Liver (tissue), 3 donors: ENCODE measurements around the gene ULK4.

Source experiments
- EGR1 ChIP-seq, 2 donors: IDR thresholded peaks; 2 replicates each; pipeline ENCODE4 v1.6.1; 2016 to 2018; ENCODE audit warnings: antibody characterized with exemption in 2 of 2, low read depth in 2 of 2
- GABPA ChIP-seq, 2 donors: IDR thresholded peaks in 1 of 2; conservative IDR thresholded peaks in 1 of 2; 2 replicates each; pipeline ENCODE4 v1.6.1; 2016; ENCODE audit warnings: antibody characterized with exemption in 2 of 2, mild to moderate bottlenecking in 1 of 2, moderate library complexity in 1 of 2
- HNF4A ChIP-seq, 2 donors: conservative IDR thresholded peaks; 2 replicates each; pipeline ENCODE4 v1.6.1; 2016; ENCODE audit warnings: antibody characterized with exemption in 2 of 2, mild to moderate bottlenecking in 2 of 2
- HNF4G ChIP-seq: IDR thresholded peaks from 2 replicates; pipeline ENCODE4 v1.6.1; 2016; ENCODE audit warnings: antibody characterized with exemption
- JUND ChIP-seq, 2 donors: IDR thresholded peaks; 2 replicates each; pipeline ENCODE4 v1.6.1; 2016; ENCODE audit warnings: antibody characterized with exemption in 2 of 2
- RAD21 ChIP-seq, 2 donors: IDR thresholded peaks; 2 replicates each; pipeline ENCODE4 v1.6.1; 2016; ENCODE audit warnings: antibody characterized with exemption in 2 of 2, mild to moderate bottlenecking in 2 of 2
- SP1 ChIP-seq: IDR thresholded peaks from 2 replicates; pipeline ENCODE4 v1.6.1; 2018; ENCODE audit warnings: antibody characterized with exemption, mild to moderate bottlenecking
- TAF1 ChIP-seq: conservative IDR thresholded peaks from 2 replicates; pipeline ENCODE4 v1.6.1; 2016; ENCODE audit warnings: antibody characterized with exemption, mild to moderate bottlenecking
- TF ChIP-seq, protein P1 (sequence below): fragments of 150-350 bp; IDR thresholded peaks from 2 replicates; pipeline ENCODE4 v1.5.1; 2017; ENCODE audit warnings: improper control_type of control experiment, low read depth, low read length; ENCODE audit not compliant: missing input control
- TF ChIP-seq, protein P2 (sequence below): IDR thresholded peaks from 2 replicates; pipeline ENCODE4 v1.6.1; 2016; ENCODE audit warnings: antibody characterized with exemption, mild to moderate bottlenecking
- TF ChIP-seq, protein P3 (sequence below): IDR thresholded peaks from 2 replicates; pipeline ENCODE4 v1.6.1; 2016; ENCODE audit warnings: antibody characterized with exemption
- TF ChIP-seq, protein P4 (sequence below): IDR thresholded peaks from 2 replicates; pipeline ENCODE4 v1.6.1; 2016; ENCODE audit warnings: antibody characterized with exemption
- TF ChIP-seq, protein P5 (sequence below): IDR thresholded peaks from 2 replicates; pipeline ENCODE4 v1.6.1; 2016; ENCODE audit warnings: antibody characterized with exemption
- donor health status: healthy.
- donor health status: healthy.

DNA sequence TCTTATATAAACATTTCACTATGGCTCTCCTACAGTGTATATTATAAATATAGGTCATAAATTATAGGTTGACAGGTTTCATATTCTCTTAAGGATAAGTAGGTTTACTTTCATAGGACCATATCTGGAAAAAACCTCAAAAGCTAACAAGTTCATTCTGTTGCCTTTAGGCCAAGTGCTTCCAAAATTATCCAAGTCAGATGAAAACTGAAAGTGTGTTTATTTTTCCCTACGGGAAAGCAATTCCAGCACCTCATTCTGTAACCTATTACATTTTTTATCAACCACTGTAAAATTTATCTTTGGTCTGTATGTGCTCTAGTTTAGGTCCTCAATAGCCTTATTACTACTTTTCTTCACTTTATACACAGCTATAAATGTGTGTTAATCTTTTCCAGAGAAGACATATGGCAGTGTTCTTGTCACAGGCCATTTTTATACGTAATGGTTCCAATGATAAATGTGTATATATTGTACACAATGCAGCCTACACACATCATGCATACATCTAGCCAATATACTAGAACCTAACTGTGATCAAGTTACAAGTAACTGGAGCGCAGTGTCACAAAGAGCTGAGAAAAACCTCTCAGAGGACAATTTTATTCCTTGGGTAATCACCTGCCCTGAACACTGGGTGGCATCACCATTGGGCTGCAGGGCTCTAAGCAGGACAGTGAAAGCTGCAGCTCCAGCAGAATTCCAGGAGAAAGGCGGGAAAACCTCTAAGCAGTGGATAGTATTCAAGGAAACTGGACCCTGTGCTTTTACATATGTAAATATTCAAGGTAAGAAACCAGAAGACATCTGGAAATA, 511.3 kb downstream of the ULK4 start:
- peak; percentile 84 to 89 for TF ChIP-seq RAD21 (IDR thresholded peaks at IDR 0.05)
- TF ChIP-seq GABPA (IDR thresholded peaks at IDR 0.05 in 1 of 2, conservative IDR thresholded peaks at IDR 0.05 in 1 of 2) = no peak
- TF ChIP-seq, protein P1, sequence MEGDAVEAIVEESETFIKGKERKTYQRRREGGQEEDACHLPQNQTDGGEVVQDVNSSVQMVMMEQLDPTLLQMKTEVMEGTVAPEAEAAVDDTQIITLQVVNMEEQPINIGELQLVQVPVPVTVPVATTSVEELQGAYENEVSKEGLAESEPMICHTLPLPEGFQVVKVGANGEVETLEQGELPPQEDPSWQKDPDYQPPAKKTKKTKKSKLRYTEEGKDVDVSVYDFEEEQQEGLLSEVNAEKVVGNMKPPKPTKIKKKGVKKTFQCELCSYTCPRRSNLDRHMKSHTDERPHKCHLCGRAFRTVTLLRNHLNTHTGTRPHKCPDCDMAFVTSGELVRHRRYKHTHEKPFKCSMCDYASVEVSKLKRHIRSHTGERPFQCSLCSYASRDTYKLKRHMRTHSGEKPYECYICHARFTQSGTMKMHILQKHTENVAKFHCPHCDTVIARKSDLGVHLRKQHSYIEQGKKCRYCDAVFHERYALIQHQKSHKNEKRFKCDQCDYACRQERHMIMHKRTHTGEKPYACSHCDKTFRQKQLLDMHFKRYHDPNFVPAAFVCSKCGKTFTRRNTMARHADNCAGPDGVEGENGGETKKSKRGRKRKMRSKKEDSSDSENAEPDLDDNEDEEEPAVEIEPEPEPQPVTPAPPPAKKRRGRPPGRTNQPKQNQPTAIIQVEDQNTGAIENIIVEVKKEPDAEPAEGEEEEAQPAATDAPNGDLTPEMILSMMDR = peak; percentile 40
- TF ChIP-seq EGR1 (IDR thresholded peaks at IDR 0.05; ENCODE audit: low read depth in 2 of 2) = no peak
- TF ChIP-seq TAF1 = no peak
- TF ChIP-seq HNF4A (conservative IDR thresholded peaks at IDR 0.05) = no peak
- TF ChIP-seq, protein P2, sequence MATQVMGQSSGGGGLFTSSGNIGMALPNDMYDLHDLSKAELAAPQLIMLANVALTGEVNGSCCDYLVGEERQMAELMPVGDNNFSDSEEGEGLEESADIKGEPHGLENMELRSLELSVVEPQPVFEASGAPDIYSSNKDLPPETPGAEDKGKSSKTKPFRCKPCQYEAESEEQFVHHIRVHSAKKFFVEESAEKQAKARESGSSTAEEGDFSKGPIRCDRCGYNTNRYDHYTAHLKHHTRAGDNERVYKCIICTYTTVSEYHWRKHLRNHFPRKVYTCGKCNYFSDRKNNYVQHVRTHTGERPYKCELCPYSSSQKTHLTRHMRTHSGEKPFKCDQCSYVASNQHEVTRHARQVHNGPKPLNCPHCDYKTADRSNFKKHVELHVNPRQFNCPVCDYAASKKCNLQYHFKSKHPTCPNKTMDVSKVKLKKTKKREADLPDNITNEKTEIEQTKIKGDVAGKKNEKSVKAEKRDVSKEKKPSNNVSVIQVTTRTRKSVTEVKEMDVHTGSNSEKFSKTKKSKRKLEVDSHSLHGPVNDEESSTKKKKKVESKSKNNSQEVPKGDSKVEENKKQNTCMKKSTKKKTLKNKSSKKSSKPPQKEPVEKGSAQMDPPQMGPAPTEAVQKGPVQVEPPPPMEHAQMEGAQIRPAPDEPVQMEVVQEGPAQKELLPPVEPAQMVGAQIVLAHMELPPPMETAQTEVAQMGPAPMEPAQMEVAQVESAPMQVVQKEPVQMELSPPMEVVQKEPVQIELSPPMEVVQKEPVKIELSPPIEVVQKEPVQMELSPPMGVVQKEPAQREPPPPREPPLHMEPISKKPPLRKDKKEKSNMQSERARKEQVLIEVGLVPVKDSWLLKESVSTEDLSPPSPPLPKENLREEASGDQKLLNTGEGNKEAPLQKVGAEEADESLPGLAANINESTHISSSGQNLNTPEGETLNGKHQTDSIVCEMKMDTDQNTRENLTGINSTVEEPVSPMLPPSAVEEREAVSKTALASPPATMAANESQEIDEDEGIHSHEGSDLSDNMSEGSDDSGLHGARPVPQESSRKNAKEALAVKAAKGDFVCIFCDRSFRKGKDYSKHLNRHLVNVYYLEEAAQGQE = no peak
- TF ChIP-seq SP1 = no peak
- TF ChIP-seq, protein P3, sequence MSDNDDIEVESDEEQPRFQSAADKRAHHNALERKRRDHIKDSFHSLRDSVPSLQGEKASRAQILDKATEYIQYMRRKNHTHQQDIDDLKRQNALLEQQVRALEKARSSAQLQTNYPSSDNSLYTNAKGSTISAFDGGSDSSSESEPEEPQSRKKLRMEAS = no peak
- no peak for TF ChIP-seq JUND (IDR thresholded peaks at IDR 0.05)
- TF ChIP-seq HNF4G = no peak
- TF ChIP-seq, protein P4, sequence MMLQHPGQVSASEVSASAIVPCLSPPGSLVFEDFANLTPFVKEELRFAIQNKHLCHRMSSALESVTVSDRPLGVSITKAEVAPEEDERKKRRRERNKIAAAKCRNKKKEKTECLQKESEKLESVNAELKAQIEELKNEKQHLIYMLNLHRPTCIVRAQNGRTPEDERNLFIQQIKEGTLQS = no peak
- TF ChIP-seq, protein P5, sequence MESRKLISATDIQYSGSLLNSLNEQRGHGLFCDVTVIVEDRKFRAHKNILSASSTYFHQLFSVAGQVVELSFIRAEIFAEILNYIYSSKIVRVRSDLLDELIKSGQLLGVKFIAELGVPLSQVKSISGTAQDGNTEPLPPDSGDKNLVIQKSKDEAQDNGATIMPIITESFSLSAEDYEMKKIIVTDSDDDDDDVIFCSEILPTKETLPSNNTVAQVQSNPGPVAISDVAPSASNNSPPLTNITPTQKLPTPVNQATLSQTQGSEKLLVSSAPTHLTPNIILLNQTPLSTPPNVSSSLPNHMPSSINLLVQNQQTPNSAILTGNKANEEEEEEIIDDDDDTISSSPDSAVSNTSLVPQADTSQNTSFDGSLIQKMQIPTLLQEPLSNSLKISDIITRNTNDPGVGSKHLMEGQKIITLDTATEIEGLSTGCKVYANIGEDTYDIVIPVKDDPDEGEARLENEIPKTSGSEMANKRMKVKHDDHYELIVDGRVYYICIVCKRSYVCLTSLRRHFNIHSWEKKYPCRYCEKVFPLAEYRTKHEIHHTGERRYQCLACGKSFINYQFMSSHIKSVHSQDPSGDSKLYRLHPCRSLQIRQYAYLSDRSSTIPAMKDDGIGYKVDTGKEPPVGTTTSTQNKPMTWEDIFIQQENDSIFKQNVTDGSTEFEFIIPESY = no peak
